Neural cell (in vitro differentiated cells): ENCODE measurements around the gene TLCD3A.

Experiments
- CTCF ChIP-seq: fragments of 450-650 bp; IDR thresholded peaks from 2 replicates; pipeline ENCODE4 v1.5.1; 2014; ENCODE audit warnings: antibody characterized with exemption, mild to moderate bottlenecking, moderate library complexity; ENCODE audit not compliant: poor library complexity, severe bottlenecking
- EP300 ChIP-seq: fragments of 450-650 bp; conservative IDR thresholded peaks from 2 replicates; pipeline ENCODE4 v1.6.1; 2014; ENCODE audit warnings: antibody characterized with exemption, mild to moderate bottlenecking, moderate library complexity; ENCODE audit not compliant: poor library complexity, severe bottlenecking
- EZH2 ChIP-seq: fragments of 200-600, 300-800 bp; shearing (Covaris generic), sonication (generic); IDR thresholded peaks from 2 replicates; pipeline ENCODE4 v1.6.1; 2014; ENCODE audit warnings: antibody characterized with exemption, low read length, borderline replicate concordance, mild to moderate bottlenecking; ENCODE audit not compliant: insufficient read depth, poor library complexity, severe bottlenecking
- MXI1 ChIP-seq: fragments of 450-650 bp; conservative IDR thresholded peaks from 2 replicates; pipeline ENCODE4 v1.6.1; 2014; ENCODE audit warnings: antibody characterized with exemption, mild to moderate bottlenecking; ENCODE audit not compliant: poor library complexity, severe bottlenecking
- POLR2AphosphoS5 ChIP-seq: IDR thresholded peaks from 2 replicates; pipeline ENCODE4 v1.6.1; 2012
- RAD21 ChIP-seq: fragments of 450-650 bp; conservative IDR thresholded peaks from 2 replicates; pipeline ENCODE4 v1.6.1; 2014; ENCODE audit warnings: antibody characterized with exemption, mild to moderate bottlenecking, moderate library complexity
- REST ChIP-seq: IDR thresholded peaks from 2 replicates; pipeline ENCODE4 v1.6.1; 2012; ENCODE audit warnings: borderline replicate concordance
- SMC3 ChIP-seq: fragments of 450-650 bp; conservative IDR thresholded peaks from 2 replicates; pipeline ENCODE4 v1.6.1; 2014; ENCODE audit warnings: antibody characterized with exemption, mild to moderate bottlenecking, moderate library complexity; ENCODE audit not compliant: poor library complexity
- TAF1 ChIP-seq: IDR thresholded peaks from 2 replicates; pipeline ENCODE4 v1.6.1; 2012; ENCODE audit warnings: low read depth

GRCh38 chr17:700504-701094, 31.8 kb upstream of the TLCD3A start:
- TF ChIP-seq CTCF, result peak; percentile 83
- TF ChIP-seq TAF1, result no peak
- no peak for TF ChIP-seq POLR2AphosphoS5
- no peak for TF ChIP-seq EZH2
- TF ChIP-seq EP300, result no peak
- TF ChIP-seq RAD21, result peak; percentile 84
- TF ChIP-seq REST, result no peak
- no peak for TF ChIP-seq MXI1
- TF ChIP-seq SMC3, result peak; percentile 82
